Umbilical cord (tissue), 2 donors: ENCODE measurements around the gene PRTN3. TPM values are rescaled to one million over a fixed set of nuclear protein-coding genes. Genes with fewer than 3 reads are reported as not detected.

Experiments used
- DNase-seq: peaks from one replicate; pipeline ENCODE4 v3.0.0-alpha.2; 2015; ENCODE audit warnings: low spot score
- total RNA-seq: library from RNA; depleted of rRNA; stranded (reverse); fragments of >200 nt; gene quantifications from one replicate; pipeline ENCODE4 v1.2.3, GENCODE V29; 2014; ENCODE audit warnings: low replicate concordance; ENCODE audit not compliant: insufficient read depth

PRTN3 gene
- not detected for total RNA-seq

DNA sequence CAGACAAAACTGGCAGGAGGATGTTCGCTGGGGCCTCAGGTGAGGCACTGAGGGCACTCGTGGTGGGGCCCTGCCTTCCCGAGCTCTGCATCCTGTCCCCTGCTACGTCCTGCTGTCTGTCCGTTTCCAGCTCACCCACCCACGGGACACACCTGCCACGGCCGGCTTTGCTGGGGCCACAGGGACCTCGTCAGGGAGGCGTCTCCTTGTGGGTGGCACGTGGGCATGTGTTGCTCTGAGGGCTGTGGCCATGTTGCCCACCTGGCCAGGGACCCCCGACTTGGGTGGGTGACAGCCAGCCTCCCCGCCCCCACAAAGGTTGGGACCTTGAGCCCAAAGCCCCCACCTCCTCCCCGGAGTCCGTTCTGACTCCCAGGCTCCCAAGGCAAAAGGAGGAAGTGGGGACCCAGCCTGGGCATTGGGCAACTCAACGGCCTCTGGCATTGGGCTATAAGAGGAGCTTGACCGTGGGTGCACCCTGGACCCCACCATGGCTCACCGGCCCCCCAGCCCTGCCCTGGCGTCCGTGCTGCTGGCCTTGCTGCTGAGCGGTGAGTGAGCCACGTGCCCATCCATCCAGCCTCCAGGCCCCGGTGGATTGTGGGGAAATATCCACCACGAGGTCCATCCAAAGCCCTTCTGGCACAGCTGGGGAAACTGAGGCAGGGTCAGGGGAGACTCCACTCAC is at the start of gene PRTN3:
Gene PRTN3 (plus strand): TSS at position 481 of the 688 bp plus-strand sequence. CDS start 10 bp downstream, at position 491.
- no peak for DNase-seq

DNA sequence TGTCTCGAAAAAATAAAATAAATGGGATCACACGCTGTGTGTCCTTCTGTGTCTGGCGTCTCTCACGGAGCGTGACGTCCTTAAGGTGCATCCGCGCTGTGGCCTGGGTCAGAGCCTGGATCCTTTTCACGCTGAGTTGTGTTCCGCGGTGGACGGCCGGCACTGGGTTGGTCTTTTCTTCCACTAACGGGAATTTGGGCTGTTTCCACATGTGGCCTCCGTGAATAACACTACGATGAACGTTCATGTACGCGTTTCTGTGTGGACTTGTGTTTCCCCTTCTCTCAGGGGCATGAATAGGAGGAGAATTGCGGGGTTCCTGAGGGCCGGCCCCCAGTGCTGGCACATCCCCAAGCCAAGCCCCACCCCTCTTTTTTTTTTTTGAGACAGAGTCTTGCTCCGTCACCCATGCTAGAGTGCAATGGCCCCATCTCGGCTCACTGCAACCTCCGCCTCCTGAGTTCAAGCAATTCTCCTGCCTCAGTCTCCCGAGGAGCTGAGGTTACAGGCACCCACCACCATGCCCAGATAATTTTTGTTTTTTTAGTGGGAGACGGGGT is 49.7 kb upstream of the PRTN3 start:
- no peak for DNase-seq

DNA sequence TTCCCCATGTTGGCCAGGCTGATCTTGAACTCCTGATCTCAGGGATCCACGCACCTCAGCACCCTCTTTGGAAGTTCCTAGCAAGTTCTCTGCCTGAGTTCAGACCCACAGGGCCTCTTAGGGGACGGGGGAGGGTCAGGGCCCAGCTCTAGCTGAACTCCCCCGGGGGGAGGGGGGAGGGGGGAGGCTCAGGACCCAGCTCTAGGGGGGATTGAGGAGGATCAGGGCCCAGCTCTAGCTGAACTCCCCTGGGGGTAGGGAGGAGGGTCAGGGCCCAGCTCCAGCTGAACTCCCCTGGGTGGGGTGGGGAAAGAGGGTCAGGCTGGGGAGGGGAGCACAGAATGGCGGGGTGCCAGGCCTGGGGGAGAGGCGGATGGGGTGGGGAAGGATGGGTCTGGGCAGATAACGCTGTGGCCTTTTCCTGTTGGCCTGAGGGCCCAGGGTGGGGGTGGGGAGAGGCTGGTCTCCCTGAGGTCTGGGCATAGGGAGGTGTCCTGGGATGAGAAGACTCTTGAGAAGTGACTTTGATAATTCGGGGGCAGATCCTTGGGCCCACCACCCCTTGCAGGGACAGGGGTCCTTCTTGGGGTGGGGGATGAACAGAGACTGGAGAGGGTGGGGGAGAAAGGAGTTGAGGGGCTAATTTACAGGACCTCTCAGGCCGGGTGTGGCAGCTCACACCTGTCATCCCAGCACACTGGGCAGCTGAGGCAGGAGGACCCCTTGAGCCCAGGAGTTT is 49.1 kb upstream of the PRTN3 start:
- DNase-seq = peak; percentile 35

GRCh38 chr19:792306-792885 is 48.4 kb upstream of the PRTN3 start:
- DNase-seq = no peak

- DNase-seq = no peak
Observed at GRCh38 chr19:793806-794205, 47.0 kb upstream of the PRTN3 start.

DNA sequence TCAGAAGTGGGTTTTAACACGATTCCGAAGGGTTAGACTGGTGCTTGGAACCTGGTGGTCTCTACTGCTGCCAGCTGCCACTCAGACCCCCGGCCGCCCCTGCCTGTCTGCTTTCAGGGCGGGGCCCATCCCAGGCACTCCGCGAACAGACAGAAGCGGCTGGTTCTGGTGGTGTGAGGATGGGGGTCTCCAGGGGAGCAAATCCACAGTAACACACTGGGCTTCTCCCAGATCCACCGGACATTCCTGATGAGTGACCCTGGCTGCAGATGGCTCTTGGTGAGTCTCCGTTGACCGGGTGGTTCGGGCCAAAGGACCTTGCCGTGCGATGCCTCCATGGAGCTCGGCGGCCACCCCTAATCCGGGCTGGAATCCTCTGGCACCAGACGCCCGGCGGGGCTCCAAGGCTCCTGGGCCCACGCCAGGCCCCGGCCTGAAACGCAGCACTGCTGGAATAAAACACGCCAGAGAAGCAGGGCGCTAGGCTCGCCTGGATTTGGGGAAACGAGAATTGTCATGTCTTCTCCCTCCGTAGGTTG is 45.7 kb upstream of the PRTN3 start:
- no peak for DNase-seq

- no peak for DNase-seq
Observed at GRCh38 chr19:795691-796581, 44.9 kb upstream of the PRTN3 start.

GRCh38 chr19:796692-797527 is 43.9 kb upstream of the PRTN3 start, which contains the start of gene PTBP1:
Gene PTBP1, plus strand, starts transcription at chr19:797452. Its CDS starts 46 bp downstream, at chr19:797498.
- DNase-seq = peak; percentile 100

GRCh38 chr19:797528-798414 is 43.0 kb upstream of the PRTN3 start:
- DNase-seq = peak; percentile 92

DNA sequence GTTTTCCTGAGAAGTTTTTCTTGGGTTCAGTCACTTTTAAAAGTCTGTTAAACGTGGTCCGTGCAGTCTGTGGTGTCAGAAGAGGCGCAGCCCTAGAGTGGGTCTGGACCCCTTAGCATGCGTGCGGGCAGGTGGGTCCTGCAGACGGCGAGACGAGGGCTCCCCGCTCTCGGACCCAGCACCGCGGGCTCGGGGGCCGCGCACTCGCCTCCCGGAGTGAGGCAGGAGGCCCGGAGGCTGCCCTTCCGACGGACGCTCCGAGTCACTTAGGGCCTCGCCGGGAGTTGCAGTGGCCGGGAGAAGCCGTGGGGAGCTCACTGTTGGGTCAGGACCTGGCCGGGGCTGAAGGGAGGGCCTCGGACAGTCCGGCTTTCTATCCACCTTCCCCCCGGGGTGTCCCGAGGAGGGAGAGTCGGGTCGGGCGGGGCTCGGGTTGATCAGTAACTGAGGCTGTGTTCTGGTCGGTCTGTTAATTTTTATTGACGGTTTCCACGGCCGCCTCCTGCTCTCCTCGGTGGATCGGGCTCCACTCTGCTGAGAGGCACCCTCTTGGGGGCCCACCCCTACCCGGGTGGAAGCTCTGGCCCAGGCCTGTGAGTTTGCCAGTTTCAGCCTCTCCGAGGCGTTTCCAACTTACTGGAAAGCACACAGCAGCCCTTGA is 42.3 kb upstream of the PRTN3 start:
- peak; percentile 38 for DNase-seq

- no peak for DNase-seq
Observed at GRCh38 chr19:799076-799881, 41.5 kb upstream of the PRTN3 start.

DNA sequence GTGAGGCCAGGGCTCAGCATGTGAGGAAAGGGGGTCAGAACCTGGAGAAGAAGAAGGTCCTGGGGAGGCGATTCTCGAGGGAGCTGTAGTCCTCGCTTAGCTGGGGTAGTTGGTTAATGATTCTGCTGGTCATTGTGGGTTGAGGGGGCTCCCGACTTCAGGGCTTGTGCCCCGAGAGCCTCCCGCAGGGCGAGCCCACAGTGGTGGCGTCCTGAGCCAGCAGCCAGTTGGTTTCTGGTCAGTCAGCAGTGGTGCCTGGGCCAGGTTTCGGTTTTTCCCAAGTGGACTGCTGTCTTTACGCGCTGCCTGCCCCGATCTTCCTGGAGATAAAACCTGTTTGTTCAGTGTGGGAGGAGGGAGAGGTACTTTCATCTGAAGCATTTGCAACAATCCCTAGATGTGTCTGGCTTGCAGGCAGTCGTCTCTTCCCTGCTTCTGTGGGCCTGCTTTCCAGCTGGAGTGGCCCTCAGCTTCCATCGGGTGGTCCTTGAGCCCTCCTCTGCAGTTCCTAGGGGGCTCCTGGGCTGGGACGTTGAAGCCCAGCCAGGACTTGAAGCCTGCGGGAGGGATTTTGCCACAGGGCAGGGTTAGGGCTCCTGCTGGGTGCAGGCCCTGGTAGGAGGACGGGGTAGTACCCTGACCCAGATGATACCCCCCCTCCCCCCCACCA is 40.3 kb upstream of the PRTN3 start:
- peak; percentile 46 for DNase-seq

- peak; percentile 39 for DNase-seq
Observed at GRCh38 chr19:801030-801860, 39.6 kb upstream of the PRTN3 start.

- DNase-seq = no peak
Observed at GRCh38 chr19:801861-802497, 38.8 kb upstream of the PRTN3 start.

DNA sequence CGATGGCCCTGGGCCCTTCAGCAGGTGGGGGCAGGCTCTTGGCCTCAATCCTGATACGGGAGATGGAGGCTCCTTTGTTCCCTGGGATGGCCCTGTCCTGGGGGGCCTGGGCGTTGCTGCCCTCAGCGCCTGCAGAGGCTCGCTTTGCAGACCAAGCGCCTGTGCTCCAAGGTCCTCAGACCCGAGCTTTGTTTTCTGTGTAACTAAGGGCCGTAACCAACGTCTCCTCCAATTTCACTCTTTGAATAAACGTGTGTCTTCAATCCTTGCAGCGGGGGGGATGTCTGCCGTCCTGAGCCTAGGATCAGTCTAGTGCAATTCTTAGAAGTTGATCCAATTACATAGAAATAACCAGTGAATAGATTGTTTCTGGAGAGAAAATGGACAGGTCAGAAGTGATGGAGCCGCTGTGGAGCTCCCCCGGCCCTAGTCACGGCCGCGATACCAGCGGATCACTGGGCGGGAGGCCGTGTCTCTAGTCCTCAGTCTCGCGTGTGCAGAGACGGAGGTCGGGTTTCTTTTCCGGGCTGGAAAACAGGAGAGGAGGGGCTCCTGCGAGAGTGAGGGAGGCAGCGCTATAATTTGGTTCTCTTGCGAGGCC is 38.2 kb upstream of the PRTN3 start:
- DNase-seq = no peak
